AG04449 (cell line): Measurements from ENCODE around the gene ISM1.
A peak's percentile ranks its signal among the peaks of the same experiment; 100 is the strongest.

Source experiments
- CTCF ChIA-PET: fragments of 350-600 bp; formaldehyde crosslinking; extraction: SDS; loops from one replicate; lab custom pipeline; 2021; ENCODE audit warnings: antibody characterized with exemption; lab: Yijun Ruan, JAX
- POLR2A ChIA-PET: fragments of 400-600, 350-600 bp; formaldehyde crosslinking; extraction: SDS; loops from one replicate; lab custom pipeline; 2020; ENCODE audit warnings: antibody characterized with exemption, inconsistent platforms; lab: Yijun Ruan, JAX
- DNase-seq: peaks from one replicate; pipeline ENCODE4 v3.0.0-alpha.2; 2010; ENCODE audit warnings: low read depth, low spot score
- H3K4me3 ChIP-seq: 2 replicates; pipeline ENCODE4 v1.5.1; 2011; ENCODE audit warnings: low read depth, mild to moderate bottlenecking, control low read depth, low read length
- CTCF ChIP-seq: IDR thresholded peaks from one replicate; pipeline ENCODE4 v1.5.1; 2011; ENCODE audit warnings: mild to moderate bottlenecking, moderate library complexity, low read length, control low read depth, inconsistent platforms; ENCODE audit not compliant: insufficient read depth; ENCODE audit errors: missing control alignments

The ISM1 gene

DNA sequence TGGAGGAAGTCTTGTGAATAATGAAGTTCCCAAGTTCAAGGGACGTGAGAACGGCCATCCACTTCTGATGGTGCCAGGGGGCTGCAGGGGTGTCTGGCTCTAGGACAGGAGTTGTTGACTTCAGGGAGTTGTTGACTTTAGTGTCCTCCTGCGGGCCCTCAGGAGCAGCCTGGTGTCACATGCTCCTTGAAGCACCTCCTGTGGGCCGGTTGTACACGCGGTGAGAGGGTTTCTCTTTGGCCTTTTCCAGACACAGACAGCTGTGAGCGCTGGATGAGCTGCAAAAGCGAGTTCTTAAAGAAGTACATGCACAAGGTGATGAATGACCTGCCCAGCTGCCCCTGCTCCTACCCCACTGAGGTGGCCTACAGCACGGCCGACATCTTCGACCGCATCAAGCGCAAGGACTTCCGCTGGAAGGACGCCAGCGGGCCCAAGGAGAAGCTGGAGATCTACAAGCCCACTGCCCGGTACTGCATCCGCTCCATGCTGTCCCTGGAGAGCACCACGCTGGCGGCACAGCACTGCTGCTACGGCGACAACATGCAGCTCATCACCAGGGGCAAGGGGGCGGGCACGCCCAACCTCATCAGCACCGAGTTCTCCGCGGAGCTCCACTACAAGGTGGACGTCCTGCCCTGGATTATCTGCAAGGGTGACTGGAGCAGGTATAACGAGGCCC, 77.8 kb downstream of the ISM1 start:
- no peak for TF ChIP-seq CTCF
- ChIA-PET CTCF (interaction anchor here (1.1 kb wide), 1 partner anchor 180 kb away, joined by 3 read pairs; no protein-coding TSS in a partner anchor), POLR2A (no interaction called here)
- H3K4me3 ChIP-seq: no peak overlapping the region
- DNase-seq: no peak

DNA sequence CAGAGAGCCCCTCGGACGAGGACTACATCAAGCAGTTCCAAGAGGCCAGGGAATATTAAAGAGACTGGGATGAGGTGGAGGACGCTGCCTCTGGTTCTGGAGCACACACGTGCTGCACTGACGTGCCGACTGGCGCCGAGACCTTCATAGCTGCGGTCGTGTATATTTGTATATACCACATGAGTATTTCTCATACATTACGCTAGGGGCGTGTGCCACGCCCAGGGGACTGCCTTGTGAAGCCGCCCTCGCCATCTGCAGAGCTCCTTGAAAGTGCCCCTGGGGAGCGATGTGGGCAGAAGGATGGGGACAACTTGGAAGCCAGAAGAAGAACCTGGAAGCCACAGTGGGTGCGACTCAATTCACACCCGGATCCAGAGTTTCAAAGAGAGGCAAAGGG, 78.3 kb downstream of the ISM1 start:
- no peak for DNase-seq
- TF ChIP-seq CTCF: no peak
- no peak overlapping the region for H3K4me3 ChIP-seq
- ChIA-PET POLR2A (no interaction called here), CTCF (interaction anchor here (1.1 kb wide), 1 partner anchor 180 kb away, joined by 3 read pairs; no protein-coding TSS in a partner anchor)

DNA sequence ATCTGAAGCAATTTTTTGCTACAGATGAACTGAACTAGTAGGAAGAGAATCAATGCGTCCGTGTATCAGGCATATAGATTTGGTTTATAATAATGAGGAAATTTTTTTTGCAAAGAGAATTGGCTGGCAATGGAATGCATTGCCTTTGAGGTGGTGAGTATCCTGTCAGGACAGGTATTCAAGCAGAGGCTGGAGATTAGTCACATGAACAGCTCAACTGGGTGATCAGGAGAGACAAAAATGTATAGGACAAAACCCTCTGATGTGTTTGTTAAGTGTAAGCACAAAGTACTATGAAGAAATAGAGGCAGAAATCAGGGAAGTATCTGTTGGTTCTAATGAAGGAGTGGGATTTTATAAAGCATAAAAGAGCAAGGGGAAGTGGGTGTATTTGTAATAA, 80.5 kb downstream of the ISM1 start:
- no peak overlapping the region for H3K4me3 ChIP-seq
- DNase-seq: no peak
- CTCF ChIA-PET: interaction anchor here (0.8 to 2.3 kb wide), 11 partner anchors 8 to 377 kb away, joined by 3 to 19 read pairs (median 5); no protein-coding TSS in a partner anchor
- no peak for TF ChIP-seq CTCF
- POLR2A ChIA-PET: no interaction called here

- DNase-seq: no peak
- ChIA-PET POLR2A (no interaction called here), CTCF (interaction anchor here (0.7 to 2.3 kb wide), 16 partner anchors 10 to 378 kb away, joined by 3 to 19 read pairs (median 5); no protein-coding TSS in a partner anchor)
- no peak overlapping the region for H3K4me3 ChIP-seq
- peak; percentile 62 for TF ChIP-seq CTCF
Measured at GRCh38 chr20:13302647-13303450, 81.8 kb downstream of the ISM1 start.

- no peak for DNase-seq
- CTCF ChIA-PET: interaction anchor here (2.7 kb wide), 1 partner anchor 241 kb away, joined by 10 read pairs; no protein-coding TSS in a partner anchor
- POLR2A ChIA-PET: no interaction called here
- no peak for TF ChIP-seq CTCF
- no peak overlapping the region for H3K4me3 ChIP-seq
Measured at GRCh38 chr20:13305284-13305683, 84.2 kb downstream of the ISM1 start.
